Tibial artery (tissue), 4 donors: ENCODE results near the gene TMEM214.

Source experiments
- DNase-seq, 2 donors: peaks; one replicate each; pipeline ENCODE4 v3.0.0-alpha.2; 2019
- H3K27ac ChIP-seq, 2 donors: fragments of 200-600 bp; sonication (generic) in 1 of 2; 1 replicate in 1 of 2; 2 replicates in 1 of 2; pipeline ENCODE4 v1.5.1; 2018 to 2019; ENCODE audit warnings: mild to moderate bottlenecking in 1 of 2
- H3K27me3 ChIP-seq, 2 donors: fragments of 200-600 bp; sonication (generic) in 1 of 2; one replicate each; pipeline versions ENCODE4 v1.5.1 to v1.6.0; 2016 to 2019
- H3K36me3 ChIP-seq, 3 donors: fragments of 200-600 bp; sonication (generic) in 2 of 3; one replicate each; pipeline ENCODE4 v1.5.1; 2016 to 2019; ENCODE audit warnings: mild to moderate bottlenecking in 2 of 3
- H3K4me1 ChIP-seq, 4 donors: fragments of 200-600 bp; sonication (generic) in 2 of 4; 1 replicate in 3 of 4; 2 replicates in 1 of 4; pipeline ENCODE4 v1.5.1; 2016 to 2019
- H3K4me3 ChIP-seq, 2 donors: fragments of 200-600 bp; sonication (generic) in 1 of 2; 1 replicate in 1 of 2; 2 replicates in 1 of 2; pipeline ENCODE4 v1.5.1; 2018 to 2019; ENCODE audit warnings: mild to moderate bottlenecking in 2 of 2
- H3K9me3 ChIP-seq, 3 donors: fragments of 200-600 bp; sonication (generic) in 1 of 3; one replicate each; pipeline ENCODE4 v1.5.1; 2016 to 2019
- intact Hi-C: fragments of 100-400 bp; cut with DNase I; formaldehyde crosslinking; loops from one replicate; pipeline ENCODE4 v1.15.0; 2023; ENCODE audit warnings: low total_unique reads
- TF ChIP-seq, protein P1 (sequence below), 2 experiments: fragments of 200-600 bp in 1 of 2; fragments of 450-650 bp in 1 of 2; IDR thresholded peaks; one replicate each; pipeline ENCODE4 v1.5.1; 2017 to 2019; ENCODE audit warnings: antibody characterized with exemption in 2 of 2, mild to moderate bottlenecking in 1 of 2, moderate library complexity in 1 of 2

The TMEM214 gene

DNA sequence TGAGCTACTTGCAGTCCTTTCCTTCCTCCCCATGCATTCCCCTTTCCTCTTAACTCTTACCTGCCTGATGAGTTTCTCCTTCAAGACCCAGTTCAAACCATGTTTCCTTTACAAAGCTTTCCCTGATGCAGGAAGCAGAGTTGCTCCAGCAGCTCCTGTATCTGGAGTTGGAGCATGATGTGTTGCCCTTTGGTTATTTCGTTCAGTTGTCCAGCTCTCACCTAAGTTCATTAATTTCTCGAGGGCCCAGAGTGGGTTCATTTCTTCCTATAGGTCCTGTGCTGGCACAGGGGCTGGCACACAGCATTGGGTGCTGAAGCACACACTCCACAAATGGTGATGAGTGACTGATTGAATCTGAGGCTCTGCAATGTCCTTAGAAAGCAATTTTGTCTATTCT lies 23.0 kb upstream of the TMEM214 start:
- Histone ChIP-seq H3K4me3 (no peak overlapping the region), H3K9me3 (no peaks in the 10 kb centered on the region), H3K4me1 (peaks cover 0 to 6% (median 0%) of the 10 kb centered on the region in 4 donors), H3K36me3 (no peaks in the 10 kb centered on the region), H3K27me3 (no peaks in the 10 kb centered on the region), H3K27ac (no peak overlapping the region)
- TF ChIP-seq, protein P1, sequence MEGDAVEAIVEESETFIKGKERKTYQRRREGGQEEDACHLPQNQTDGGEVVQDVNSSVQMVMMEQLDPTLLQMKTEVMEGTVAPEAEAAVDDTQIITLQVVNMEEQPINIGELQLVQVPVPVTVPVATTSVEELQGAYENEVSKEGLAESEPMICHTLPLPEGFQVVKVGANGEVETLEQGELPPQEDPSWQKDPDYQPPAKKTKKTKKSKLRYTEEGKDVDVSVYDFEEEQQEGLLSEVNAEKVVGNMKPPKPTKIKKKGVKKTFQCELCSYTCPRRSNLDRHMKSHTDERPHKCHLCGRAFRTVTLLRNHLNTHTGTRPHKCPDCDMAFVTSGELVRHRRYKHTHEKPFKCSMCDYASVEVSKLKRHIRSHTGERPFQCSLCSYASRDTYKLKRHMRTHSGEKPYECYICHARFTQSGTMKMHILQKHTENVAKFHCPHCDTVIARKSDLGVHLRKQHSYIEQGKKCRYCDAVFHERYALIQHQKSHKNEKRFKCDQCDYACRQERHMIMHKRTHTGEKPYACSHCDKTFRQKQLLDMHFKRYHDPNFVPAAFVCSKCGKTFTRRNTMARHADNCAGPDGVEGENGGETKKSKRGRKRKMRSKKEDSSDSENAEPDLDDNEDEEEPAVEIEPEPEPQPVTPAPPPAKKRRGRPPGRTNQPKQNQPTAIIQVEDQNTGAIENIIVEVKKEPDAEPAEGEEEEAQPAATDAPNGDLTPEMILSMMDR (IDR thresholded peaks at IDR 0.05), result no peak
- intact Hi-C loops, result no loop called here
- DNase-seq, result no peak

GRCh38 chr2:27010139-27010538 lies 22.6 kb upstream of the TMEM214 start:
- intact Hi-C loops, result no loop called here
- TF ChIP-seq, protein P1 (IDR thresholded peaks at IDR 0.05), result no peak
- H3K36me3 ChIP-seq, result no peaks in the 10 kb centered on the region
- no peak for DNase-seq
- no peaks in the 10 kb centered on the region for H3K27me3 ChIP-seq
- no peak overlapping the region for H3K4me3 ChIP-seq
- no peak overlapping the region for H3K27ac ChIP-seq
- no peaks in the 10 kb centered on the region for H3K9me3 ChIP-seq
- H3K4me1 ChIP-seq, result peaks cover 0 to 6% (median 0%) of the 10 kb centered on the region in 4 donors

DNA sequence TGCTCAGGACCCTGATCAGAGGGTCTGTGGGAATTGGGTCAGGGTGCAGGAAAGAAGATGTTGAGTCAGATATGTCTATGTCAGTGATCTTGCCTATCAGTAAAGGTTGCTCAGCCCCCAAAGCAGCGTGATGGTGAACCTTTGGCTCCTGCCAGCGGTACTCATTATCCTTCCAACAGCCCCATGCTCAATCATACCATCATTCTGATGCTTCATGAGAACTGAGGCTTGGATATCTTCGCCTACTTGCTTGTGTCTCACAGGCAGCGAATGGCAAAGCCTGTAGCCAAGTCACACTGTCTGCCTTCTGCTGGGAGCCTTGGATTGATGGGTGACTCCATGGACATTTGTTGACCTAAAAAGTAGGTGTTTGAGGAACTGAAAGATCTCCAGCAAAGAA lies 19.0 kb upstream of the TMEM214 start:
- TF ChIP-seq, protein P1 (IDR thresholded peaks at IDR 0.05), result no peak
- H3K9me3 ChIP-seq, result no peaks in the 10 kb centered on the region
- no peak overlapping the region for H3K27ac ChIP-seq
- peaks cover 0 to 18% (median 8%) of the 10 kb centered on the region in 4 donors for H3K4me1 ChIP-seq
- H3K4me3 ChIP-seq, result no peak overlapping the region
- intact Hi-C loops, result no loop called here
- H3K27me3 ChIP-seq, result no peaks in the 10 kb centered on the region
- no peaks in the 10 kb centered on the region for H3K36me3 ChIP-seq
- DNase-seq, result peak in 1 of 2 donors; percentile 13

GRCh38 chr2:27014771-27015433 lies 17.9 kb upstream of the TMEM214 start:
- Histone ChIP-seq H3K36me3 (no peaks in the 10 kb centered on the region), H3K27ac (no peak overlapping the region), H3K27me3 (no peaks in the 10 kb centered on the region), H3K4me3 (no peak overlapping the region), H3K4me1 (peaks cover 0 to 23% (median 11%) of the 10 kb centered on the region in 4 donors), H3K9me3 (no peaks in the 10 kb centered on the region)
- DNase-seq, result peak in 1 of 2 donors; percentile 21
- TF ChIP-seq, protein P1 (IDR thresholded peaks at IDR 0.05), result no peak
- intact Hi-C loops, result loop anchor here (5.0 kb wide), 1 partner anchor 53 kb away; no protein-coding TSS in a partner anchor

DNA sequence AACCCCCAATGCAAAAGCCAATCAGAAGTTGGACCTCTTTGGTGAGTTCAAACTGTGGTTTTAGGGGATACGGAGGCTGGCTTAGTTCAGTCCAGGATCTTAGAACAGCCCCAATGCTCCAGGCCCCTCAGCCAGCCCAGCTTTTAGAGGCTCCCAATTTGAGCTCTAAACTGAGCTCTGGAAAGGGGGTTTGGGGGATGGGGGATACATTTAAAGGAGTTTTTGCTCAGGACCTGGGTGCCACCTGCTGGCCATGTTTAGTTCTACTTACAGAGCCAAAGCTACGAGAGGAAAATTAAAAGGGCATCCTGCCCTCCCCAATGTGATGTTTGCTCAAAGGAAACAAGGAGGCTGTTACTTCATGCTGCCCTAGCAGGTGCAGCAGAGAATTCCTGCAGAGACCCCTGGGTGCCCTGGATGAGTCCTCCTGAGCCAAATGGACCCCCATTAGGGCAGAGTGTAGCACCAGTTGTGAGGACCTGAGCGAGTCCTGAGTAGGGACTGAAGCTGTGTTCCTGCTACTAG lies 15.9 kb upstream of the TMEM214 start:
- Histone ChIP-seq H3K27me3 (no peaks in the 10 kb centered on the region), H3K9me3 (no peaks in the 10 kb centered on the region), H3K4me1 (peaks cover 0 to 29% (median 14%) of the 10 kb centered on the region in 4 donors), H3K4me3 (no peak overlapping the region), H3K36me3 (no peaks in the 10 kb centered on the region), H3K27ac (no peak overlapping the region)
- intact Hi-C loops, result loop anchor here (5.0 kb wide), 1 partner anchor 55 kb away; no protein-coding TSS in a partner anchor
- DNase-seq, result peak in 1 of 2 donors; percentile 64
- TF ChIP-seq, protein P1 (IDR thresholded peaks at IDR 0.05), result peak; percentile 61 to 68
